PFSK-1 (cell line): ENCODE results near the gene PCDHB6.

ENCODE experiments used
- REST ChIP-seq, 2 experiments: IDR thresholded peaks; 2 replicates each; pipeline versions ENCODE4 v1.6.1 to v1.8.0; 2011 to 2012; ENCODE audit warnings: low read depth in 2 of 2, low read length in 2 of 2, control low read depth in 1 of 2, inconsistent platforms in 1 of 2, mild to moderate bottlenecking in 1 of 2, moderate library complexity in 1 of 2; ENCODE audit not compliant: insufficient read depth in 1 of 2
- SIN3A ChIP-seq: IDR thresholded peaks from 2 replicates; pipeline ENCODE4 v1.6.1; 2012; ENCODE audit warnings: mild to moderate bottlenecking, low read length, moderate library complexity, borderline replicate concordance; ENCODE audit not compliant: insufficient read depth
- TAF1 ChIP-seq: IDR thresholded peaks from 2 replicates; pipeline ENCODE4 v1.6.1; 2012; ENCODE audit warnings: low read length, control low read depth, borderline replicate concordance; ENCODE audit not compliant: insufficient read depth

- no peak for TF ChIP-seq TAF1
- TF ChIP-seq REST (IDR thresholded peaks at IDR 0.05; ENCODE audit: insufficient read depth in 1 of 2, low read depth in 2 of 2, low read length in 2 of 2), result no peak
- TF ChIP-seq SIN3A, result no peak
Measured at GRCh38 chr5:141121563-141121962, 28.3 kb upstream of the PCDHB6 start, which contains the start of gene PCDHB4.
